Dermis microvascular lymphatic vessel endothelial cell (primary cell): Measurements from ENCODE around the gene TNIP1. TPM values are rescaled to one million over a fixed set of nuclear protein-coding genes. Genes with fewer than 3 reads are reported as not detected.

Experiments
- DNase-seq, 2 donors: peaks; one replicate each; pipeline versions ENCODE4 v3.0.0 to v3.0.0-alpha.2; 2010; ENCODE audit warnings: low read depth in 2 of 2
- total RNA-seq: library from RNA; depleted of rRNA; stranded (reverse); fragments of >200 nt; gene quantifications from 2 replicates; pipeline ENCODE4 v1.2.1, GENCODE V29; 2014

TNIP1 gene
- total RNA-seq, 1 donor from 2014 or later, result 69.1 TPM

DNA sequence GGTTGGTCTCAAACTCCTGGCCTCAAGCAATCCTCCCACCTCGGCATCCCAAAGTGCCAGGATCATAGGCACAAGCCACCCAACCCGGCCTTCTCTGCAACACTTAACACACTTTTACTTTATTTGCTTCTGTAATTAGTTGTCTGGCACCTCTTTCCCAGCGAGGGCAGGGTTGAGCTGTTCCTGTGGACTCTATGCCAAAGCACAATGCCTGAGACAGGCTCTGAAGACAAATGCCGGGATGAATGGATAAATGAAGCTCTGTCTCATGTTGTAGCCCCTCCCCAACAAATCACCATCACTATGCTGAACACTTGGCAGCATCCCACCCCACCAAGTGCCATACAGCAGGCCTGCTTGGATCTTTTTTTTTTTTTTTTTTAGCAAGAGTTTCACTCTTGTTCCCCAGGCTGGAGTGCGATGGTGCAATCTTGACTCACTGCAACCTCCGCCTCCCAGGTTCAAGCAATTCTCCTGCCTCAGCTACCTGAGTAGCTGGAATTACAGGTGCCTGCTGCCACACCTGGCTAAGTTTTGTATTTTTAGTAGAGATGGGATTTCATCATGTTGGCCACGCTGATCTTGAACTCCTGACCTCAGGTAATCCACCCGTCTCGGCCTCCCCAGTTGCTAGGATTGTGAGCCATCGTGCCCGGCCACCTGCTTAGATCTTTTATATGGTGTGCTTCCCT is 39.1 kb downstream of the TNIP1 start:
- no peak for DNase-seq

DNA sequence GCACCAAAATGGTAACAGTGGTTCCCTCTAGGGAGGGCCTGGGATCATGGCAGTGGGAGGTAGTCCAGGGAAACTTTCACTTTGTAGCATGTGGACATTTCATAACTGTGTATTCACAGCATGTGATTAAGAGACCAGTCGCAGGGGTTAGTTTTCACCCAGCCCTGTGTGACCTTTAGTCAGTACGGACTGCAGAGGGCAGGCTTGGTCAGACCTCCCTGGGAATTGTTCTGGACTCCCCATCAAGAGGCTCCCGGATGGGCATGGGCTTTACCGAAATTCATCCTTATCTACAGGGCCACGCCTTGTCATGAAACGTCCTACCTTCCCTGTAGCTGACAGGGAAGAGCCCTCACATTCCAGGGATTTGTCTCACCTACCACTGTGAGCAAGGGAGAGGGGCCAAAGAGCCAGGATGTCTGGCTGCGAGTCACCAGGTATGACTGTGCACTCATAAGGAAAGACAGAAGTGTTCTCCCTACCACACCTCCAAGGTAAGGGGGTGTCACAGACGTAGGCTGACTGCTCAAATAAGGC is 40.6 kb downstream of the TNIP1 start:
- DNase-seq, result no peak

GRCh38 chr5:151039665-151040064 is 41.2 kb downstream of the TNIP1 start:
- no peak for DNase-seq

DNA sequence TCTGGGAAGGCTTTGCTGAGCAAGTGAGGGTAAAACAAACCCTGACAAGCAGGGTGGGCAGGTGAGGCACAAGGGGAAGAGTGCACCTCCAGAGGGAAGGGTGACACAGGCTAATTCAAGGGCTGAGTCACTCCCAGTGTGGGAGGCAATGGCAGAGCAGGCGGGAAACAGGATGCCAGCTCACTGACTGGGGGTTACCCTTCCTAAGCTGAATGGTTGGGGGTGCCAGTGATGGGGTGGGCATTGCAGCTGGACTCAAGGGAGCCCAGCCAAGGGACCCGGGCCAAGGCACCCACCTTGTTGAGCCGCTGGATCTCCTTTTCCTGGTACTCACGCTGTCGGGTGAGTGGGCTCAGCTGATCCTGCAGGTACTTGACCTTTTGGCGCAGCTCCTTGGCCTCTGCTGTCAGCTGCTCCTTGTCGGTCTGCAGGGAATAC is 42.0 kb downstream of the TNIP1 start:
- peak in 1 of 2 donors; percentile 76 for DNase-seq

GRCh38 chr5:151038412-151038745 is 42.5 kb downstream of the TNIP1 start:
- no peak for DNase-seq

- DNase-seq, result peak; percentile 61 to 79
These were observed 43.0 kb downstream of the TNIP1 start for GRCh38 chr5:151037561-151038411.

- no peak for DNase-seq
These were observed 44.3 kb downstream of the TNIP1 start for GRCh38 chr5:151036556-151036955.

DNA sequence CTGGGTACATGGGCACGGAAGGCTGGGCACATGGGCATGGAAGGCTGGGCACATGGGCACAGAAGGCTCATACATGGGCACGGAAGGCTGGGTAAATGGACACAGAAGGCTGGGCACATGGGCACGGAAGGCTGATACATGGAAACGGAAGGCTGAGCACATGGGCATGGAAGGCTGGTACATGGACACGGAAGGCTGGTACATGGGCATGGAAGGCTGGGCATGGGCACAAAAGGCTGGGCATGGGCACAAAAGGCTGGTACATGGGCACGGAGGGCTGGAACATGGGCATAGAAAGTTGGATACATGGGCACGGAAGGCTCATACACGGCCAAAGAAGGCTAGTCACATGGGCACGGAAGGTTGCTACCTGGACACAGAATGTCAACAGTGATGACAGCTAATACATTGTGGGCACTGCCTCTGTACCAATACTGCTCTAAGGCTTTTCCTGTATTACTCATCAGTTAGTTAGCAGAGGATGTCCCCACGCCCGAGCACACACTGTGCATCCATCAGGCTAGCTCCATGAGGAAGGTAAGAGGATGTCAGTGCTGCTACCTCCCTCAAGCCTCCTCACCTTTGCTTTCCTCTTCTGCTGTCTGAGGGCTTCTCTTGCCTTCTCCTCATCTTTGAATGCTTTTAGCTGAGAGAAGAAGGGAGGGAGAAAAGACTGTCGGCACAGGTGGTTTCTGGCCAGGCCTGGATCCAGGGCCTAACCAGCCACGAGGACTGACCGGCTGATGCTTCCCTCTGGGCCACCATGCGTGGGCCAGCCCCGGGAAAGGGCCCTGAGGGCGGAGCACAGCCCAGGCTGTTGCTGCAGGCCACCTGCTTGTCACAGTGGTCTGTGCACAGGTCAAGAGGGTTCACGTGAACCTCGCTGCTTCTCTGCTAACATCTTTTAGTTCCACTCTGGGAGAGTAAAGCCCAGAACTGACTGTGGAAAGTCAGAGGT is 46.1 kb downstream of the TNIP1 start:
- peak in 1 of 2 donors; percentile 42 for DNase-seq

- no peak for DNase-seq
These were observed 47.5 kb downstream of the TNIP1 start for GRCh38 chr5:151033217-151033934.

DNA sequence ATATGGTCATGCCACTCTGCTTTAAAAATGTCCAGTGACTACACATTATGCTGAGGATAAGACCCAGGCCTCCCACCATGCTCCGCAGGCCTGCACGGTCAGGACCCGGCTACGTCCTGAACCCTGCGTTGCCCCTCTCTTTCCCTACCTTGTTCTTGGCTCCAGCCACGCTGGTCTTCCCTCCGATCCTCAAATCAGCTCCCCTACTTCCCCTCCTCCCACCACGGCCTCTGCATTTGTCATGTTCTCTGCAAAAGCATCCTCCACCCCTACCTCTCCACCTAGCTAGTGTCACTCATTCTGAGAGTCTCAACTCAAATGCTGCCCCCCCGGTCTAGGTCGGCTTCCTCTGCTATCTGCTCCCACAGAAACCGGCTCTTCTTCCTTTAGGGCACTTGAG is 49.3 kb downstream of the TNIP1 start:
- no peak for DNase-seq

GRCh38 chr5:151030379-151030778 is 50.5 kb downstream of the TNIP1 start:
- DNase-seq, result no peak

GRCh38 chr5:151030056-151030336 is 50.8 kb downstream of the TNIP1 start:
- no peak for DNase-seq

DNA sequence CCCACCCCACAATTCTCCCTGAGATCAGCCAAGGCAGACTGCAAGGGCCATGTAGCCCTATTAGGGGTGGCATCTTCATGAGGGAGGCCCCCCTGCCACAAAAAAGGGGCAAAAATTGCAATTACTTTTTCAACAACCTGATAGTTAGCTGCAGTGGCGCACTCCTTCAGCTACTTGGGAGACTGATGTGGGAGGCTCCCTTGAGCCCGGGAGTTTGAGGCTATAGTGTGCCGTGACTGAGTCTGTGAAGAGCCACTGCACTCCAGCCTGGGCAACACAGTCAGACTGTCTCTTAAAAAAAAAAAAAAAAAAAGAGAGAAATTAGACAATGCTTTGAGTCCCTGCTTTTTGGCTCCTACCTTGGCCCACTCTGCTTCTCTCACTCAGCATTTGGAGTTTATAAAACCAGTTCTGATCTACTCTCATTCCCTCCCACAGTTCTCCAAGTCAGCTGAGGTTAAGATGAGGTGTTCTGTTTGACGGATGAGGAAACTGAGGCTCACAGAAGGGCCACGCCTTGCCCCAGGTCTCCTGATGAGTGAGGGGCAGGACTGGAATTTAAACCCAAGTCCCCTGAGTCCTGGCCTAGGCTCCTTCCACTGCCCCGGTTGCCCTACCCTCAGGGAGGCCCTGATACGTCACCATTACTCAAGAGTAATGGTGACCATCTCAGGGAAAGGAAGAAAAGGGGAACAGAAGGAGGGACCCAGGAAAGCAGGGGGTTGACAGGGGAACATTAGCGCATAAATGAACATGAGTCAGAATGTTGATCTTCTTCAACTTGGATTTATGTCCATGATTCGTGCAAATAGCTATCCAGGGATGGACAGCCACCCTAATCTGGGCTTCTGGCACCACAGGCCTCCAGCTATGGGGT is 51.4 kb downstream of the TNIP1 start:
- DNase-seq, result no peak

- DNase-seq, result no peak
These were observed 52.1 kb downstream of the TNIP1 start for GRCh38 chr5:151028717-151029116.

- no peak for DNase-seq
These were observed 52.8 kb downstream of the TNIP1 start for GRCh38 chr5:151027961-151028479.

DNA sequence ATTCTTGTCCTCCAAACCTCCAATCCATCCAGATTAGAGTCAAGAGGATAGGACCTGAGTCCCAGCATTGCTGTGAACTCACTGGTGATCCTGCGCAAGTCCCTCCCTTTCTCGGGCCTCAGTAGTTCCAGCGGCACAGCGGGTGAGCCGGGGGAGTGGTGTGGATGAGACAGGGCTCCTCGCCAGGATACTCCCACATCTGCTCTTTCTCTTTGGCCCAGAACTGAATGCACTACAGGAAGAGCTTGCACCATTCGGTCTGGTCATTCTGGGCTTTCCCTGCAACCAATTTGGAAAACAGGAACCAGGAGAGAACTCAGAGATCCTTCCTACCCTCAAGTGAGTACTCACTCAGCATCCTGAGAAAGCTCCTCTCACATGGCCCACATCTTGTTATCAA is 54.2 kb downstream of the TNIP1 start:
- no peak for DNase-seq

DNA sequence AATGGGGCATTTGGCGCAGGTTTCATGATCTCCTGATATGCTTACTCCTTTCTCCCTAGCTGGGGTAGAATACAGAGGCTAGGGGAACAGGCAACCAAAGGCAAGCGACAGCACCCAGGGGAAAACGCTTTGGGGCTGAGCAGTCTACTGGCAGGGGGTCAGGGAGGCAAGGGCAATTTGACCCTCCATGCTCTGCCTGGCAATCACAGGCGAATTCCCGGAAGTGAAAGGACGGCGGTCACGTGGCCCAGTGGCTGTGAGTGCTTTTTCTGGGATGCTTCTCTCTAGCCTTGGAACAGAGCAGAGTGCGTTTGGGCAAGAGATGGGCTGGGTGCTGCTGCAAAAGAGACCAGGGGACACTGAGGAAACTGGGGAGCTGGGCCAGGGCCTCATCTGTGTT is 54.7 kb downstream of the TNIP1 start:
- no peak for DNase-seq

DNA sequence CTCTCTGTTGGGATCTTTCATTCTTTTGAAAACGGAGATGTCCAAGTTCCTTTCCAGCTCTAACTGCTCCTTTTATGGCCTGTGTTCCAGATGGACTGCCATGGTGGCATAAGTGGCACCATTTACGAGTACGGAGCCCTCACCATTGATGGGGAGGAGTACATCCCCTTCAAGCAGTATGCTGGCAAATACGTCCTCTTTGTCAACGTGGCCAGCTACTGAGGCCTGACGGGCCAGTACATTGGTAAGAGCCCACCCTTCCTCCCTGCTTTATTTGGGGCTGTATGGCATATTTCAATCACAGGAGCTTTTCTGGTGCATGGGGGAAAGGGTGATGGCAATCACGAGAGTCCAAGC is 55.6 kb downstream of the TNIP1 start:
- DNase-seq, result no peak

GRCh38 chr5:151024440-151025249 is 56.2 kb downstream of the TNIP1 start:
- no peak for DNase-seq
